ENCODE results near the gene NTF4.

The NTF4 gene, protein sequence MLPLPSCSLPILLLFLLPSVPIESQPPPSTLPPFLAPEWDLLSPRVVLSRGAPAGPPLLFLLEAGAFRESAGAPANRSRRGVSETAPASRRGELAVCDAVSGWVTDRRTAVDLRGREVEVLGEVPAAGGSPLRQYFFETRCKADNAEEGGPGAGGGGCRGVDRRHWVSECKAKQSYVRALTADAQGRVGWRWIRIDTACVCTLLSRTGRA

GRCh38 chr19:49064768-49065611 lies at the start of gene NTF4:
NTF4 (minus strand) TSS chr19:49064818; CDS start chr19:49061997, 2,821 bp downstream.
- Histone ChIP-seq H3K27me3 (ENCODE audit: insufficient read depth, low read length) (peaks cover 14% of the 10 kb centered on the region), H3K4me1 (ENCODE audit: insufficient read depth, low read length, severe bottlenecking) (no peaks in the 10 kb centered on the region), H3K4me2 (ENCODE audit: low read length) (peak within 1 kb of the TSS; percentile 16; the same call in 1 of the 2 replicates), H3K9ac (ENCODE audit: low read length) (no peak within 1 kb of the TSS), H3K9me3 (ENCODE audit: low read length) (no peaks in the 10 kb centered on the region), H3K27ac (ENCODE audit: low read depth, low read length, poor library complexity, severe bottlenecking) (no peak within 1 kb of the TSS), H3K9me2 (ENCODE audit: low read depth, low read length) (no peaks in the 10 kb centered on the region), H3K79me2 (ENCODE audit: insufficient read depth, low read length) (no peaks in the 10 kb centered on the region), H3K4me3 (ENCODE audit: low read depth, low read length, poor library complexity, severe bottlenecking) (peak within 1 kb of the TSS; percentile 5), H3K36me3 (ENCODE audit: insufficient read depth, low read length) (no peaks in the 10 kb centered on the region), H2AFZ (ENCODE audit: low read length) (no peak within 1 kb of the TSS), H4K20me1 (ENCODE audit: insufficient read depth, low read length) (no peaks in the 10 kb centered on the region), H3F3A (ENCODE audit: insufficient read depth, low read length) (no peaks in the 10 kb centered on the region)
- TF ChIP-seq EZH2 (IDR thresholded peaks at IDR 0.05; ENCODE audit: borderline replicate concordance, low read length): no peak
- no peak for TF ChIP-seq CTCF (IDR thresholded peaks at IDR 0.05; ENCODE audit: low read length)

GRCh38 chr19:49113762-49114629 lies 49.4 kb upstream of the NTF4 start, which contains the start of gene LIN7B:
LIN7B (plus strand) TSS chr19:49114370; CDS start chr19:49114405, 35 bp downstream.
- no peaks in the 10 kb centered on the region for H3K79me2 ChIP-seq (ENCODE audit: insufficient read depth, low read length)
- H3K27ac ChIP-seq (ENCODE audit: low read depth, low read length, poor library complexity, severe bottlenecking): no peak within 1 kb of the TSS
- TF ChIP-seq EZH2 (IDR thresholded peaks at IDR 0.05; ENCODE audit: borderline replicate concordance, low read length) (no peak), CTCF (IDR thresholded peaks at IDR 0.05; ENCODE audit: low read length) (peak; percentile 49)
- peak within 1 kb of the TSS; percentile 85 for H3K4me2 ChIP-seq (ENCODE audit: low read length)
- H3F3A ChIP-seq (ENCODE audit: insufficient read depth, low read length): 0 out of 2 replicates have a peak, but pooled peaks cover 4% of the 10 kb centered on the region
- peak within 1 kb of the TSS; percentile 53; the same call in 1 of the 2 replicates for H3K9ac ChIP-seq (ENCODE audit: low read length)
- H3K4me1 ChIP-seq (ENCODE audit: insufficient read depth, low read length, severe bottlenecking): peaks cover 21% of the 10 kb centered on the region
- H3K27me3 ChIP-seq (ENCODE audit: insufficient read depth, low read length): no peaks in the 10 kb centered on the region
- no peaks in the 10 kb centered on the region for H3K9me2 ChIP-seq (ENCODE audit: low read depth, low read length)
- no peaks in the 10 kb centered on the region for H3K9me3 ChIP-seq (ENCODE audit: low read length)
- H2AFZ ChIP-seq (ENCODE audit: low read length): no peak within 1 kb of the TSS
- H4K20me1 ChIP-seq (ENCODE audit: insufficient read depth, low read length): no peaks in the 10 kb centered on the region
- H3K36me3 ChIP-seq (ENCODE audit: insufficient read depth, low read length): peaks cover 8% of the 10 kb centered on the region; the same call in 1 of the 2 replicates
- H3K4me3 ChIP-seq (ENCODE audit: low read depth, low read length, poor library complexity, severe bottlenecking): peak within 1 kb of the TSS; percentile 65
